Ecto neural progenitor cell (in vitro differentiated cells): ENCODE results near the gene BLOC1S1.

Experiments used
- DNase-seq: peaks from one replicate; pipeline ENCODE4 v3.0.0-alpha.2; 2018; ENCODE audit warnings: low spot score

The BLOC1S1 gene

DNA sequence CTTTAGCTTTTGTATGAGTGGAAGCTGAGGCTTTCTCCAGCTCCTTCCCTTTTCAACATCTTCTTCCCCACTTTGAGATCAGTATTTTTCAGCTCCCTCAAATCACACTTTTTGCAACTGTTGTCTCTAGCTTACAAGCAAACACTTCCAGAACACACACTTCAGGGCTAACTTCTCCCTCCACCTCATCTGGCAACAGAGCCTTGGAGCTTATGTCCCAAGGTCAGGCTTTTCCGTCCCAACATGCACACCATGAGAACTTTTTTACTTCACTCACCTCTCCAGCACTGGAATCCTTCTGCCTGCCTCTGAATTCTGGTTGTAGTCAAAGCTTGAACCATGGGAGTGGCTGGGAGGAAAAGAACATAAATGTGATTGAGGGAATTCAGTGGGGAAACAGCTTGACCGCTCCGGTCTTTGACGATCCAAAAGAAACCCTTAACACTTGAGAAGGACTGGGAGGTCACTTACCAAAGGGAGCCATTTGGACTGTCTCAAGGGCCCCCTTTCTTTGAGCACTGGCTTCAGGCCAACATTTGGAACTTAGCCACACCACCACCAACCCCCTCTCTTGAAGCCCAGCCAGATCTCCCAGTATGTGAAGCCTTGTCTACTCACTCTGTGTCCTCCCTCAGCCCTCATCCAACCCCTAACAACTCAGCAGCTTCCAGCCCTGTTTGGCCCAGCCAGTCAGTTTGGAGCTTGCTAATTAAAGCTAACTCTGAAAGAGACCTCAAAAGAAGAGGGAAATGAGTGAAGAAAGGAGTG is 3.9 kb upstream of the BLOC1S1 start:
- no peak for DNase-seq

DNA sequence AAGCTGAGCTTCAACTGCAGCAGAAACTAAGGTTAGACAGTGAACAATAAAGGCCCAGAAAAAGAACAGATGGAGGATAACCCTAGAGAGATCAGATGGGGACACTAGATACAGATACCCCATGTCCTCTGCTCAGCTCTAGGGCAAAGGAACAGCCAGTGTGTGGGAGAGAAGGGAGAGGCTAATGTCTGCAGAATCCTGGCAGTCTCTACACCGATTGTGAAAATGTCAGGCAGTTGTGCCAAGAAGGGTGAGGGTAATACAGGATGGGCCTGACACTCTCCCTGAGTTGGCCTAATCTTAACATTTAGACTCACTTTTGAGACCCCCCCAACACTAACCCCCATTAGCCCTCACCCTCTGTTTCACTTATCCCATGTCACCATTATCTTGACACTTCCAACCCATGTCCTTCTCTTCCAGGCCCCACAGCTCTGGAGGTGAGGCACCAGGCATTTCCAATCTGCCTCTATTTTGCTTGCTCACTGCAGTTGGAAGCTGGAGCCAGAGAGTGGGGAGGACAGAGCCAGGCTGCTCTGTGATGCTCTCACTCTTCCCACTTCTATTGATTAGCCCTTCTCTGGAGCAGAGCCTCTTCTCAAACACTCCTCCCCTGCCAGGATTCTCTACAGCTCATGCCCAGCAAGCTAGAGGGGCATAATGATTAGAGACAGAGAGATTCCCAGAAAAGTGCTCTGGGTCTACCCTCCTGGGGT is 3.0 kb upstream of the BLOC1S1 start:
- no peak for DNase-seq

DNA sequence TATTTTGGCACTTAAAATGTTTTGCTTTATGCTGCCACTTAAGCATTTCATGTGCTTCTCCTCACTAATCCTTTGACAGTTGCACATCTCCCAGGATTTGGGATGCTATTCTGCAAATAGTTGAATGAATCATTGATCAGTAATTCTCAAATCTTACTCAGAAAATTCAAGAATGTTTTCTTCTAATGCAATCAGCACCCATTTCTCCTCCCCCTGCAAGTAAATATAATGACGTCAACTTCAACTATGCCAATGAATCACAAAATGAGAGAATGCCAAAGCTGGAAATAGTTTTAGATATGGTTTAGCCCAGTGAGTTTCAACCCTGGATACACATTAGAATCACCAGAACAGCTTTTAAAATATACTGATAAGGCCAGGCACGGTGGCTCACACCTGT is 2.1 kb upstream of the BLOC1S1 start:
- DNase-seq = no peak

DNA sequence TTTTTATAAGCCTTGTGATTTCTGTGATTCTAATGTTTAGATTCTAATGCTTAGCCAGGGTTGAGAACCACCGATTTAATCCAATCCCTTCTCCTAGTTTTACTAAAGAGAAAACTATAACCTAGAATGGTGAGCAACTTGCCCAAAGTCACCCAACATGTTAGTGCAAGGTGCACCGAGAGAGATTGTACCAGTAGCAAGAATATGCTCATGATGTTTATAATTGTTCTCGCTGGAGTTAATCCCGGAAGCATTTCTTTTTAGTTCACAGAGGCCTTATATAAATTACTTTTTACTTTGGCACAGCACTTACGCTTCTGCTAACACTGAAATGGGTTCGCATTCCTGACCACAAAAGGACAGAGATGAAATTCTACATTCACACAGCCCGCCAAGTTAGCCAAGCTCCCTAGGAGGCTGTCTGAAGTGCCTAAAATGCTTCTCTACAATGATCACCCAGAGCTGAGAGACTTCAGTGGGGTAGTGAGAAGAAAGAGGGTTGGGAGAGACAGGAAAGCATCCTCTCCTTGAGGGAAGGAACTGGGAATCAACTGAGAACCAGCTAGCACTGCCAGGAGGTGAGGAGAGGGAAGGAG is 579 bp upstream of the BLOC1S1 start:
- no peak for DNase-seq

DNA sequence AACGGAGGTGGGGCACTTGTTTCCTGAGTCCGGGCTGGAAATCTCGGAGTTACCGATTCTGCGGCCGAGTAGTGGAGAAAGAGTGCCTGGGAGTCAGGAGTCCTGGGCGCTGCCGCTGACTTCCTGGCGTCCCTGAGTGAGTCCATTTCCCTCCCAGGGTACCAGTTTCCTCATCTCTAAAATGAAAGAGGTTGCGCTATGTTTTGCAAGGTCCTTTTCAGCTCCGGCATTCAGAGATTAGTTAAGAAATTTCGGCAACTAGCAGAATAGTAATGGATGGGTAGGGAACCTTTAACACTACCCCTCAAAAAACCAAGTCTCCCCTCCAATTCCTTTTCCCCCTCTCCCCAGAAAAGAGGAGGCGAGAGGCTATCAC is 724 bp downstream of the BLOC1S1 start:
- no peak for DNase-seq

DNA sequence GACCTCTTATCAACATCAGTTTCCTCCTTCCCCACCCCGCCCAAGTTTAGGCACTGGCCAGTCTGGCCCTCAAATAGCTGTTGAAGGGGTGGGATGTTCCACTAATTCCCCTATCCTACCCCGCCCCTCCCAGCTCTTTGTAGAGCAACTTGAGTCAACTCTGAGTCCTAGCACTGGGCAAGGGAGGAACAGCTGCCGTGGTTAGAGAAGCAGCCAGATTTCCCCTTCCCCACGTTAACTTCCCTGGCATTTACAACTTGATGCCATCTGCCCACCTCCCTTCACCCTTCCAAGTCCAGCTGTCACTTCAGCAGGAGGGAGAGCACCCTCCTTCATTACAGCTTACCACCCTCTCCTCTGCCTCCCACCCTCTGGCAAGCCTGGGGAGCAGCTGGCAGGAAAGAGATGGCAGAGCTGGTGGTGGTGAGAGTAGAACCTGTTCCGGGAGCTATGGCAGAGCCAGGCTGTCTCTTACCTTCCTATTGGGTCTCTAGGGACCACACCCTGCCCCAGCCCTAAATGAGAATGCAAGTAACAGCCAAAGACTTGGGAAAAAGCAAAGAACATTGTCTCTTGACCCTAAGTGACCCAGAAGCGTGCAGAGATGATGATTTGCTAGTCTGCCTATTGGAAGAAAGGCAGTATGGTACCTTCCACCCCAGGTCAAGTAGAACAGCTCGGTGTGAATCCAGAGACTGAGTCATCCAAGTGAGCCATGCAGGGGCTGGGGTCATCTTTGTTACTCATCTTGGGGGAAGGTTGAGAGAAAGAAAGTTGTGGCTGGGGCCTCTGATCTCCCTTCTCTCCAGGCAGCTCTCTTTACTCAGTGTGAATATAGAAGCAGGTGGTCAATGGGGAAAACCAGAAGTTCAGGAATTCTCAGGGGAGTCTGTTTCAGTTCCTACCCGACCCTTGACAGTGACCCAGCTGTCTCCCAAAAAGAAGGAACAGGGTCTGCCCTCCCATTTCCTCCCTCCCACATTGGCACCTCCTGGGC is 1.5 kb downstream of the BLOC1S1 start:
- no peak for DNase-seq

DNA sequence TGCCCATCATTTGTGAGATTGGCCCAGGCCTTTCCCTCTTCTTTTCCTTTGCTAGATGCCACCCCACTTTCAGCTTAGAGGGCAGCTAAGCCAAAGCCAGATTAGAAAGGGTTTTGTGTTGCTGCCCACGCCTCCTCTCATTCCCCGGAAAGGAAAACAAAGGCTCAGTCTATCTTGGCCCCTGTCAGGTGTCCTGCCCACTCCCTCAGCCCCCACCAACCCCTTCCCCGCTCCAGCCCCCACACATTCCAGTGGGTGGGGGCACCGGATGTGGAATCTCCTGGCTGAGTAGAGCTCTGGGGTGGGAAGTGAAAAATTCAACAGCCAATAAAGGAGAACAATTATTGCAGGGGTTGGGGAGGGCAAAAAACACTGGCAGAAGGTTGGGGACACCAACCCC is 2.2 kb downstream of the BLOC1S1 start:
- peak; percentile 69 for DNase-seq

DNA sequence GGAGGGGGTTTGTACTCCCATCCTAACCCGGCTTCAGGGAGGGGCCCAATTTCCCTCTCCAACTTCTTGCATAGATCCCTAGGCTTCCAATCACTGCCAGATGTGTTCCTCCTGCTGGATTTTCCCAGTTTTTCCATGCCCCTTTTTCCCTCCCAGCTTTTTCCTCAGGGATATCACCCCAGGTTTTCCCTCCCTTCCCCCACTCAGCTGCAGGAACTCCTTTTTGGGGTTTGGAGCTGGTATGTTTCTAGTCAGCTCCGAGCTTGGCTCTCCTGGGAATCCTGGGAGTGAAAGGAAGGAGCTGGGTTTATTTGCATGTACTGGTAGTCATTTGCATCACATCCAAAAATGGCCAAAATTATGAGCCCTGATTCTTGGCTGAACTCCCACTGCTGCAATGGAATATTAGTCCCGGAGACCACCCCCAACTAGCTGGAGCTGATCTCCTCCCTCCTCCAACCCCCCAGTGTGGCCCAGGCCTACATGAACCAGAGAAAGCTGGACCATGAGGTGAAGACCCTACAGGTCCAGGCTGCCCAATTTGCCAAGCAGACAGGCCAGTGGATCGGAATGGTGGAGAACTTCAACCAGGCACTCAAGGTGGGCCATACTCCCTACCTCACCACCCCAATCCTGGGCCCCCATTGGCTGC is 2.9 kb downstream of the BLOC1S1 start:
- DNase-seq = no peak

DNA sequence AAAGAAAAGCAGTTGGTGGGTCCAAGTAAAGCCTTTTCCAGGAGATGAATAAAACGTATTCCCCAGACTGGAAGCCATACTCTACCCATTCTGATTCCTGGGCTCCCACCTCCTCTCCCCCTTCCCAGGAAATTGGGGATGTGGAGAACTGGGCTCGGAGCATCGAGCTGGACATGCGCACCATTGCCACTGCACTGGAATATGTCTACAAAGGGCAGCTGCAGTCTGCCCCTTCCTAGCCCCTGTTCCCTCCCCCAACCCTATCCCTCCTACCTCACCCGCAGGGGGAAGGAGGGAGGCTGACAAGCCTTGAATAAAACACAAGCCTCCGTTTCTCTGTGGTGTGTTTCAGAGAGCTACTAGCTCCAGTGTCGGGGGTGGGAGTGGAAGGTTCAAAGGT is 3.5 kb downstream of the BLOC1S1 start:
- DNase-seq = no peak

DNA sequence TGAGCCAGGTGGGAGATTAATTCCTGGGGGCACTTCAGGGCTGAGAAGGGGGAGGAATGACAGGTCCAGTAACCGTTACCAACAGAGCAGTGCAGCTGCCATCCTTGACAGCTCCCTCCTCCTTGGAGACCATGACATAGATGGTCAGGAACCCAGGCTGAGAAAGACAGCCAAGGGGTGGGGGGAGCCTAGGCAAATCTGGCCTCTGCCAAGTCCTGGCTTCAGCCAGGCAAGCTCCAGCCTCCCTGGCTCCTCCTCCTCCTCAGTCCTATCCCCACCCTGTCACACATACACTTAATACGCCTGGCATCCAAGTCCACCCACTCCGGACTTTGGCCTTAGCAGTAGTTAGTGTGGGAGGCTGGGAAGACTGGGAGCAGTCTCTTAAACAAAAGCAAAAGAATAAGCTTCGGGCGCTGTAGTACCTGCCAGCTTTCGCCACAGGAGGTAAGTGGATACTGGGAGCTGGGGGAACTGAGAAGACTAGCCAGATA is 4.3 kb downstream of the BLOC1S1 start, which contains the start of gene RDH5:
Gene RDH5, plus strand, starts transcription at position 323 of the 494 bp plus-strand sequence. CDS start 792 bp downstream, outside the sequence.
- no peak for DNase-seq

DNA sequence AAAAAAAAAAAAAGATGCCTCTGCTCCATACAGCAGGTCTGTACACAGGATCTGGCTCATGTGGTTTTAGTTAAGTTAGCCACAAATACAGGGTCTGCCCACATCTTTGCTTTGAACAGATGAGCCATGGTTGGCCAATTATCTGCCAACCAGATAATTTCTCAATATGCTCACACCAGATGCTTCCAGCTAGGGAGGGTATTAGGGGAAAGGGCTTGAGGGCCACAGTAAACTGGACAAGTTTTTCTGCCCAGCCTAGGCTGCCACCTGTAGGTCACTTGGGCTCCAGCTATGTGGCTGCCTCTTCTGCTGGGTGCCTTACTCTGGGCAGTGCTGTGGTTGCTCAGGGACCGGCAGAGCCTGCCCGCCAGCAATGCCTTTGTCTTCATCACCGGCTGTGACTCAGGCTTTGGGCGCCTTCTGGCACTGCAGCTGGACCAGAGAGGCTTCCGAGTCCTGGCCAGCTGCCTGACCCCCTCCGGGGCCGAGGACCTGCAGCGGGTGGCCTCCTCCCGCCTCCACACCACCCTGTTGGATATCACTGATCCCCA is 5.1 kb downstream of the BLOC1S1 start:
- DNase-seq = peak; percentile 65

DNA sequence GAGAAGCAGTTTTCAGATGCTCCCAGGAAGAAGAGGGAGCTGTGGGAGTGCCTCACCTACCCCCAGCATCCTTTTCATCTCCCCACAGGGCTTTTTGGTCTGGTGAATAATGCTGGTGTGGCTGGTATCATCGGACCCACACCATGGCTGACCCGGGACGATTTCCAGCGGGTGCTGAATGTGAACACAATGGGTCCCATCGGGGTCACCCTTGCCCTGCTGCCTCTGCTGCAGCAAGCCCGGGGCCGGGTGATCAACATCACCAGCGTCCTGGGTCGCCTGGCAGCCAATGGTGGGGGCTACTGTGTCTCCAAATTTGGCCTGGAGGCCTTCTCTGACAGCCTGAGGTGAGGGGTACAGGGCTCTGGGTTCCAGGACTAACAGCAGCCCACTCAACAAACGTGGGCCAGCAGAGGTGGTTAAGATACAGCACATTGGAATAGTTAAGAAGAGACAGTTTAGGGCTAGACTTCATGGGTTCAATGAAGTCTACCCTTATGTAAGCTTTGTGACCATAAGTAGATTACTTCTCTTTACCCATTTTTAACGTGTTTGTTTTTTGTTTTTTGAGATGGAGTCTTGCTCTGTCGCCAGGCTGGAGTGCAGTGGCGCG is 5.9 kb downstream of the BLOC1S1 start:
- DNase-seq = no peak

DNA sequence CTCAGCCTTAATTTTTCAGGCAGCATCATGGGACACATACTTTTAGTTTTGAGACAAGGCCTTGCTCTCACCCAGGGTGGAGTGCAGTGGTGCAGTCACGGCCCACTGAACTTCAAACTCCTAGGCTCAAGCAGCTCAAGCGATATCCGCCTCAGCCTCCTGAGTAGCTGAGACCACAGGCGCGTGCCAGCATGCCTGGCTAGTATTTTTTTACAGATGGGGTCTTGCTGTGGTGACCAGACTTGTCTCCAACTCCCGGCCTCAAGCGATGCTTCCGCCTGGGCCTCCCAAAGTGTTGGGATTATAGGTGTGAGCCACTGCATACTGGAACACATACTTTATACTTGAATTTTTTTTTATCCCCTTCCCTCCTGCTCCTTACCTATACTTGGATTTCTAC is 7.1 kb downstream of the BLOC1S1 start:
- DNase-seq = no peak

DNA sequence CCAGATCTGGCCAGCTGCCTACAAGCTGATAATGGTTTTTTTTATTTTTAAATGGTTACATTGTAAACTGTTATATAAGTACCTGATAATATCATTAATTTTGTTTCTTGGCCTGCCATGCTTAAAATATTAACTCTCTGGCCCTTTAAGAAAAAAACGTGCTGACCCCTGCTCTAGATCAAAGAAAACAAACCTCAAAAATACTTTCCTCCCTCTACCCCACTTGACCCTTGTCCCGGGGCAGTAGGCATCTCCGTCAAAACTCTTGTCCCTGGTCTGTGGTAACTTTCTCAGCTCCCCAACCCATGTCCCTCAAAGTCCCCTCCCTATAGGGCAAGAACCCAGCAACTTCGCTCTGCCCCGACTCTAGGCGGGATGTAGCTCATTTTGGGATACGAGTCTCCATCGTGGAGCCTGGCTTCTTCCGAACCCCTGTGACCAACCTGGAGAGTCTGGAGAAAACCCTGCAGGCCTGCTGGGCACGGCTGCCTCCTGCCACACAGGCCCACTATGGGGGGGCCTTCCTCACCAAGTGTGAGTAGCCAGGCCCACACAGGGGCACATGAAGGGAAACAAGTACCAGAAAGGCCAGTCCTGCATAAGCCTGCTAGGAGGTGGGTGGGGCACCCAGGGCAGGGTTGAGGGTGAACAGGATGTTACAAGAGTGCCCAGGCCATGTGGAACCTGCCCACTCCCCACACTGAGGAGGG is 7.8 kb downstream of the BLOC1S1 start:
- DNase-seq = no peak

DNA sequence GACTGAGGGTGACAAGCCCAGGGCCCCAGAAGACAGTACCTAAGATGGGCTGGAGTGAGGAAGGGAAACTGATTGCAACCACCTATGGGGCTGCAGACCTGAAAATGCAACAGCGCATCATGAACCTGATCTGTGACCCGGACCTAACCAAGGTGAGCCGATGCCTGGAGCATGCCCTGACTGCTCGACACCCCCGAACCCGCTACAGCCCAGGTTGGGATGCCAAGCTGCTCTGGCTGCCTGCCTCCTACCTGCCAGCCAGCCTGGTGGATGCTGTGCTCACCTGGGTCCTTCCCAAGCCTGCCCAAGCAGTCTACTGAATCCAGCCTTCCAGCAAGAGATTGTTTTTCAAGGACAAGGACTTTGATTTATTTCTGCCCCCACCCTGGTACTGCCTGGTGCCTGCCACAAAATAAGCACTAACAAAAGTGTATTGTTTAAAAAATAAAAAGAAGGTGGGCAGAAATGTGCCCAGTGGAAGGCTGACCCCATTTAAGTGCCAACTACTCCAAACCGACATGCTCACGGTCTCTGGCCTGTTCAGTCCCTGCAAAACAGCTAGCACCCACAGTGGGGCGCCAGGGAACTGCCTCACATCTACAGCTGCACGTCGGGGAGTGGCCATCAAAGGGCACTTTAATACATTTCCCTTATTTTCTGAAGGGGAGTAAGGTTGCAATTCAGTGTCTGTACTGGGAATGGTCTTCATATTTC is 8.5 kb downstream of the BLOC1S1 start:
- DNase-seq = peak; percentile 76

DNA sequence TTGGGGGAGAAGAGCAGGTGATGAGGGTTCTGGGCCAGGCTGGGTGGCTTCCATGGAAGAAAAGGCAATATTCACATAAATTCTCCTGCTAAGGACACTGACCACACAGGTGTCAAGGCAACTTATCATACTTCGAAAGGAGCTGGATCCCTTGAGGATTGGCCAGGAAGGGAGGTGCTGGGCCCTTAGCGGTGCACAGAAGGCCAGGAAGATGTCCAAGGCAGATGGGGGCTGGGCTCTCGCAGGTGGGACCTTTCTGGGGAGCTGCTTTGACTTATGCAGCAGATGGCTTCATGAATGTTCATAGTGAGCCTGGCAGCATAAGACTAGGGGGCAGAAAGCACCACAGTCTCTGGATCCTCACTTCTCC is 9.1 kb downstream of the BLOC1S1 start:
- no peak for DNase-seq

DNA sequence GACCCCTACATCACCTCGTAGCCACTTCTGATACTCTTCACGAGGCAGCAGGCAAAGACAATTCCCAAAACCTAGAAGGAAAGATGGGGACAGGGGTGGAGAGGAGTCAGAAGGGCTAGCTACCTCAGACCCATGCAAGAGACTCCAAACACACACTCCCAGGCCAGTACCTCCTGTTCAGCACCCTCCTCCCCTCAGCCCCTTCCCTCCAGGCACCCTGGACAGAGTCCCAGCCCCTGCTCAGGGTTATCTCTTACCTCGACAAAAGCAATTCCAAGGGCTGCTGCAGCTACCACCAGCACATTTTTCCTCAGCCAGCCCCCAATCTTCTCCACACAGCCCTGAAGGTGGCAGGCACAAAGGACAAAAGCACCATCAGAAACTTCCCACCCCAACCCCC is 9.7 kb downstream of the BLOC1S1 start:
- no peak for DNase-seq

DNA sequence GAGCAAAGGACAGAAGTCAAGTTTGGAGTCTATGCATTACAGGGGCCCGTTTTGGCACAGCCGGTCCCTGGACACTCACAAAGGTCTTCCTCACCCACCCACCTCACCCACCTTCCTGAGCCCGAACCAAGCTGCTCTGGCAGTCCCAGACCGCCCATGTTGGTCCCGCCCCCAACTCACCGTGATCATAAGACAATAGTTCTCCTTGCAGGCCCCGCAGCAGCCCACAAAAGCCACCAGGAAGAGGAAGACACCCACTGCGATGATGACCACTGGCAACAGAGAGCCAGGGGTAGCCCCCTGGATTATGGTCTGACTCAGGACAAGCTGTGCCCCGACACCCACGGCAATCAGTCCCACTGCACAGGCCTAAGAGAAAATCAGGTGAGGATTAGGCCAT is 11.1 kb downstream of the BLOC1S1 start:
- no peak for DNase-seq

DNA sequence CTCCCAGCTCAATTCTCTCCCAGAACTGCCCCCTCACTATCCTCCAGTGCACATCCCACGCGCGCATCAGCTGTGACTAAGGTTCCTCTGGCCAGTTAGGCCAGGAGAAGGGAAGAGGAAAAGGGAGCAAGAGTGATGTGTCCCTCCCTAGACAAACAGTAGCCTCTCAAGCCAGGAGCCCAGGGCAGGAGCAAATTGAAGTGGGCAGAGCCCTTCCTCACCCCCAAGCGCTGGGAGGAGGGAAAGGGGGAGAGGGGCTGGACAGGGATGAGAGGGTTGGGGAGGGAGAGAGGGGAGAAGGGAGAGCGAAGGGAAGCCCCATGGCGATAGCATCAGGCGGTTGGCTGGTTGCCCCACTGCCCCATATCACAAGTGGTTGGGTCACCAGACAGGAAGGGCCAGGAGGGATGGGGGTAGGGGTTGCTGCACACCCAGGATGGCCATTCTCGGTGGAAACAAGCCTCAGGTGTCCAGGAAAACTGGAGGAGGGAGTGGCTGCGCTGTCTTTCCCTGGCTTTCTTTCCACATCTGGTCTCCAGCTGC is 11.9 kb downstream of the BLOC1S1 start:
- no peak for DNase-seq
